ENCODE data around the gene NOX3. TPM values are rescaled to one million over a fixed set of nuclear protein-coding genes. Genes with fewer than 3 reads are reported as not detected.

The NOX3 gene
- total and polyA plus RNA-seq, 2 experiments from 2014 or later, result not detected

DNA sequence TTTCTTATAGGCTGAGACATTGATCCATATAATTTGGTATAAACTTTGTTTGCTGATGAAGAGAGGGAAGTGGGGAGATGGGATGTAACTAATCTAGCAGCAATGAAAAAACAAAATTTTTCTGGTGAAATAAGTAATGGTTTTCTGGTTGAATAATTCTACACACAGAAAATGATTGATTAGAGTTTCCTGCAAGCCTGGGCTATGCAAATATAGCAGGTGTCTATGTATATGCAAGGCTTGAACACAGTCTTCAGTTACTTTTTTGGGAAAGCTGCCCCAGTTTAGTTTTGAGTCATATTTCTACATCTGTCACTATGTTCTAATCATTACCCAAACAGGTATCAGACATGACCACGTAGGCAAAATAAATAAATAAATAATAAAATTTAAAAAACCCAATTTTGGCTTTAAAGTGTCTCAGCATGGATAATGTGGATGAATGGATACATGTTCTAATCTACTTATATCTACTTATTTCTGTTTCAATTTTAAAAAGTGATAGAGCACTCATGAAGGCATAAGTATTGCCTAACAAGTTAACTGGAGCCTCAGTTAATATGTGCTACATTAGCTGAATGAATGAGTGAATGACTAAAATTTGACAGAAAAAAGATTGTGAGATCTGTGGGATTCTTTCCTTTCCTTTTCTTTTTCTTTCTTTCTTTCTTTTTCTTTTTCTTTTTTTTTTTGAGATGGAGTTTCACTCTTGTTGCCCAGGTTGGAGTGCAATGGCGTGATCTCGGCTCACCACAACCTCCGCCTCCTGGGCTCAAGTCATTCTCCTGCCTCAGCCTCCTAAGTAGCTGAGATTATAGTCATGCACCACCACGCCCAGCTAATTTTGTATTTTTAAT, 104.1 kb downstream of the NOX3 start:
- no peak overlapping the region for H3K4me3 Mint-ChIP-seq
- H2AFZ ChIP-seq, result no peak overlapping the region
- H3K27me3 ChIP-seq (ENCODE audit: insufficient read depth), result no peaks in the 10 kb centered on the region
- H3K79me2 ChIP-seq (replicated peaks; ENCODE audit: insufficient read depth), result no peaks in the 10 kb centered on the region
- no peaks in the 10 kb centered on the region for H3K4me1 Mint-ChIP-seq
- H3K4me3 ChIP-seq, result no peak overlapping the region
- peaks cover 5% of the 10 kb centered on the region for H3K27me3 Mint-ChIP-seq (ENCODE audit: insufficient read depth, low read depth, poor library complexity)
- no peak for ATAC-seq
- H3F3A ChIP-seq (replicated peaks; ENCODE audit: low read depth), result no peaks in the 10 kb centered on the region
- H3K4me2 ChIP-seq, result no peak overlapping the region
- peaks cover 5% of the 10 kb centered on the region for H3K36me3 Mint-ChIP-seq (ENCODE audit: low read depth)
- no peaks in the 10 kb centered on the region for H3K4me1 ChIP-seq (ENCODE audit: insufficient read depth)
- no peak overlapping the region for H3K27ac Mint-ChIP-seq
- H4K20me1 ChIP-seq (replicated peaks; ENCODE audit: insufficient read depth), result no peaks in the 10 kb centered on the region
- no peak overlapping the region for H3K27ac ChIP-seq (ENCODE audit: low read depth)
- H3K9me2 ChIP-seq (ENCODE audit: insufficient read depth), result no peaks in the 10 kb centered on the region
- peaks cover 24% of the 10 kb centered on the region for H3K9me3 Mint-ChIP-seq
- DNase-seq (ENCODE audit: low spot score), result no peak
- TF ChIP-seq JUNB (IDR thresholded peaks at IDR 0.05; ENCODE audit: unreplicated experiment) (no peak), NANOG (IDR thresholded peaks at IDR 0.05; ENCODE audit: borderline replicate concordance) (no peak), EZH2phosphoT487 (IDR thresholded peaks at IDR 0.05; ENCODE audit: unreplicated experiment) (no peak), EZH2 (IDR thresholded peaks at IDR 0.05; ENCODE audit: low read depth, unreplicated experiment) (no peak), ZNF114 (CRISPR knock-in tag; IDR thresholded peaks at IDR 0.05) (no peak), REST (IDR thresholded peaks at IDR 0.05; ENCODE audit: unreplicated experiment) (no peak), POLR2AphosphoS5 (IDR thresholded peaks at IDR 0.05; ENCODE audit: low read depth) (no peak)
- no peaks in the 10 kb centered on the region; the same call in 1 of the 2 replicates for H3K36me3 ChIP-seq (ENCODE audit: insufficient read depth)

- Histone ChIP-seq H3K4me1 (ENCODE audit: insufficient read depth) (no peaks in the 10 kb centered on the region), H3K79me2 (replicated peaks; ENCODE audit: insufficient read depth) (no peaks in the 10 kb centered on the region), H4K20me1 (replicated peaks; ENCODE audit: insufficient read depth) (no peaks in the 10 kb centered on the region), H3F3A (replicated peaks; ENCODE audit: low read depth) (no peaks in the 10 kb centered on the region), H3K4me3 (no peak overlapping the region), H3K9me2 (ENCODE audit: insufficient read depth) (no peaks in the 10 kb centered on the region), H3K36me3 (ENCODE audit: insufficient read depth) (no peaks in the 10 kb centered on the region; the same call in 1 of the 2 replicates), H3K27me3 (ENCODE audit: insufficient read depth) (no peaks in the 10 kb centered on the region), H3K27ac (ENCODE audit: low read depth) (no peak overlapping the region), H2AFZ (no peak overlapping the region; the same call in 1 of the 2 replicates), H3K4me2 (no peak overlapping the region)
- Mint-ChIP-seq H3K4me1 (no peaks in the 10 kb centered on the region), H3K27me3 (ENCODE audit: insufficient read depth, low read depth, poor library complexity) (peaks cover 6% of the 10 kb centered on the region), H3K4me3 (no peak overlapping the region), H3K9me3 (peaks cover 31% of the 10 kb centered on the region), H3K27ac (no peak overlapping the region), H3K36me3 (ENCODE audit: low read depth) (peaks cover 9% of the 10 kb centered on the region)
- DNase-seq (ENCODE audit: low spot score) (no peak), ATAC-seq (no peak)
- no peak for TF ChIP-seq EZH2 (IDR thresholded peaks at IDR 0.05; ENCODE audit: low read depth, unreplicated experiment)
- no peak for TF ChIP-seq CREB1 (CRISPR knock-in tag; IDR thresholded peaks at IDR 0.05; ENCODE audit: low read depth)
- TF ChIP-seq JUNB (IDR thresholded peaks at IDR 0.05; ENCODE audit: unreplicated experiment), result no peak
- TF ChIP-seq ZNF331 (CRISPR knock-in tag; IDR thresholded peaks at IDR 0.05; ENCODE audit: low read depth), result no peak
- no peak for TF ChIP-seq REST (IDR thresholded peaks at IDR 0.05; ENCODE audit: unreplicated experiment)
- no peak for TF ChIP-seq EZH2phosphoT487 (IDR thresholded peaks at IDR 0.05; ENCODE audit: unreplicated experiment)
- TF ChIP-seq STAT1 (IDR thresholded peaks at IDR 0.05; ENCODE audit: unreplicated experiment), result no peak
- TF ChIP-seq ETS1 (IDR thresholded peaks at IDR 0.05), result no peak
- TF ChIP-seq, protein P1, sequence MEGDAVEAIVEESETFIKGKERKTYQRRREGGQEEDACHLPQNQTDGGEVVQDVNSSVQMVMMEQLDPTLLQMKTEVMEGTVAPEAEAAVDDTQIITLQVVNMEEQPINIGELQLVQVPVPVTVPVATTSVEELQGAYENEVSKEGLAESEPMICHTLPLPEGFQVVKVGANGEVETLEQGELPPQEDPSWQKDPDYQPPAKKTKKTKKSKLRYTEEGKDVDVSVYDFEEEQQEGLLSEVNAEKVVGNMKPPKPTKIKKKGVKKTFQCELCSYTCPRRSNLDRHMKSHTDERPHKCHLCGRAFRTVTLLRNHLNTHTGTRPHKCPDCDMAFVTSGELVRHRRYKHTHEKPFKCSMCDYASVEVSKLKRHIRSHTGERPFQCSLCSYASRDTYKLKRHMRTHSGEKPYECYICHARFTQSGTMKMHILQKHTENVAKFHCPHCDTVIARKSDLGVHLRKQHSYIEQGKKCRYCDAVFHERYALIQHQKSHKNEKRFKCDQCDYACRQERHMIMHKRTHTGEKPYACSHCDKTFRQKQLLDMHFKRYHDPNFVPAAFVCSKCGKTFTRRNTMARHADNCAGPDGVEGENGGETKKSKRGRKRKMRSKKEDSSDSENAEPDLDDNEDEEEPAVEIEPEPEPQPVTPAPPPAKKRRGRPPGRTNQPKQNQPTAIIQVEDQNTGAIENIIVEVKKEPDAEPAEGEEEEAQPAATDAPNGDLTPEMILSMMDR (conservative IDR thresholded peaks at IDR 0.05; ENCODE audit: low read depth in 2 of 2), result no peak
- TF ChIP-seq ZNF114 (CRISPR knock-in tag; IDR thresholded peaks at IDR 0.05), result no peak
- no peak for TF ChIP-seq POLR2AphosphoS5 (IDR thresholded peaks at IDR 0.05; ENCODE audit: low read depth)
Measured at GRCh38 chr6:155349956-155350355, 105.7 kb downstream of the NOX3 start.
